Sciatic nerve (tissue), 2 donors: ENCODE measurements around the gene FCRL2. TPM values are rescaled to one million over a fixed set of nuclear protein-coding genes. Genes with fewer than 3 reads are reported as not detected.

ENCODE experiments used
- ATAC-seq: fragments of 200-7000 bp; cut with Tn5 transposase; one replicate; pipeline ENCODE4 v1.9.1; 2020; ENCODE audit warnings: mild to moderate bottlenecking, moderate library complexity
- DNase-seq: peaks from one replicate; pipeline ENCODE4 v3.0.0-alpha.2; 2020; ENCODE audit warnings: low spot score
- intact Hi-C: fragments of 100-400 bp; cut with DNase I; formaldehyde crosslinking; loops from one replicate; pipeline ENCODE4 v1.14.2; 2022
- total RNA-seq: library from RNA; stranded (reverse); fragmentation: NEBNext Ultra II Directional; extraction: Animal tissue kit (Norgen Biotek cat#: 25700); gene quantifications from one replicate; pipeline ENCODE4 v1.2.1, GENCODE V29; 2021
- donor health status: DM: no; HTN: no; CAD: no.
- donor health status: DM: no; HTN: no; CAD: no.

The FCRL2 gene
- total RNA-seq, 1 donor from 2014 or later = 0.31 TPM

GRCh38 chr1:157700305-157700704 lies 76.6 kb downstream of the FCRL2 start:
- intact Hi-C loops = no loop called here
- no peak for ATAC-seq
- DNase-seq = no peak

DNA sequence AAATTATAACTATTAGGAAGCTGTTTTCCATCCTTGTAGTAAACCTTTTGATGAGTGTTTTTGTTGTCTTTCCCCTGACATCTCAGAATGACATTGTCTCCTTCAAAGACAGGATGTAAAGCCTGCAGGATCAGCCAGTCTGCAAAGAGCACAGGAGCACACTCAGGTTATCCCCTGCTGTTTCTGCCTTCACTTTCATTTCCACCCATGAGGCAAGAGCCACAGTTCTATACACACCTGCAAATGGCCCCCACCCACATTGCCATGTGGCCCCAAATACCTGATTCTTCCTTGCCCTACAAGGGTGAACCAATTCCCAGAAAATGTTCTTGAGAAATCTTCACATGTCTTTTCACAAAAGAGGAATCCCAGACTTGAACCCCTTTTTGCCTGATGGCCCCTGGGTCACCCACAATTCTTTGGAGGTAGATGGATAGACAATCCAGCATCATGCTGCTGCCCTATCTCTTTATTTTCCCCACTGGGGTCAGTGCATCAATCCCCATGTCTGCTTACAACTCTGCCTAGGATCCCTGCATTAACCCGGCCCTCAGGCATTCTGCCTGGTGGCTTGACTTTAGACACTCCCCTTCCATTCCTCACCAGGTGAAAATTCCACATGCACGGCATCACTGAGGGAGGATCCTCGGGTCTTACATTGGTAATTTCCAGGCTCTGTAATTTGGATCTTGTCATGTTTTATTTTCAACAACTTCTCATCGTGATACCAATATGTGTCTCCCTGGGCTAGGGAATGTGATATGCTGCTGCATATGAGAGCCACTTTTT lies 79.0 kb downstream of the FCRL2 start:
- no peak for DNase-seq
- ATAC-seq = no peak
- intact Hi-C loops = no loop called here

- intact Hi-C loops = no loop called here
Measured at GRCh38 chr1:157696966-157697628, 79.8 kb downstream of the FCRL2 start.

More at GRCh38 chr1:157696966-157697628, 79.8 kb downstream of the FCRL2 start:
- ATAC-seq (no peak), DNase-seq (no peak)

Other genes with a start within 250 kb of the FCRL2 start
- 0.36 TPM for gene FCRL5, start 224.6 kb downstream of the FCRL2 start, total RNA-seq
- not detected for gene FCRL4, start 179.0 kb downstream of the FCRL2 start, total RNA-seq
- 1.2 TPM for gene FCRL3, start 76.4 kb downstream of the FCRL2 start, total RNA-seq
- 1.4 TPM for gene FCRL1, start 43.0 kb upstream of the FCRL2 start, total RNA-seq
- gene CD5L, start 64.7 kb upstream of the FCRL2 start, total RNA-seq = 0.27 TPM
- gene KIRREL1, start 216.5 kb upstream of the FCRL2 start, total RNA-seq = 67.8 TPM